HTR-8/SVneo (cell line): Measurements from ENCODE around the gene VPS13A.
"Not testable (repeated sequence)": the region's sequence is repeated elsewhere in the genome, so short reads cannot be mapped to it uniquely, and the experiment has no call there.

Experiments
- DNase-seq: peaks from one replicate; pipeline ENCODE4 v3.0.0; 2011; ENCODE audit warnings: low spot score, mixed read lengths; ENCODE audit not compliant: insufficient read length
- FAIRE-seq: peaks from 2 replicates; lab custom pipeline; 2011; peaks lifted over from hg19 to GRCh38; lab: Jason Lieb, UNC

The VPS13A gene

DNA sequence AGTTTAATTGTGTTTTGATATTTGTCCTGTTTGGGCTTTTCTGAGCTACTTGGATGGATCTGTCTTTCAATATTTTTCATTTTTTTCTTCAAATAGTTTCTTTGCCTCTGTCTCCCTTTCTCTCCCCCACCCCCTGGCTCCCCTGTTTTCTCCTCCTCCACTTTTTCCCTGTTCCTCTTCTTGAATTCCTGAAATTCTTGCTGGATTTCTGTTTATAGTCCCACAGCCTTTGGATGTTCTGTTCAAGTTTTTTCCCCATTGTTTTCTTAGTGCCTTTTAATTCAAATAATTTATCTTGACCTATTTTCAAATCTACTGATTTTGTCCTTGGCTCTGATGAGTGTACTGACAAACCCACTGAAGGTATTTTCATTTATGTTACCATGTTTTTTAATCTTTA, 113.0 kb downstream of the VPS13A start:
- DNase-seq (no peak), FAIRE-seq (no peak)

DNA sequence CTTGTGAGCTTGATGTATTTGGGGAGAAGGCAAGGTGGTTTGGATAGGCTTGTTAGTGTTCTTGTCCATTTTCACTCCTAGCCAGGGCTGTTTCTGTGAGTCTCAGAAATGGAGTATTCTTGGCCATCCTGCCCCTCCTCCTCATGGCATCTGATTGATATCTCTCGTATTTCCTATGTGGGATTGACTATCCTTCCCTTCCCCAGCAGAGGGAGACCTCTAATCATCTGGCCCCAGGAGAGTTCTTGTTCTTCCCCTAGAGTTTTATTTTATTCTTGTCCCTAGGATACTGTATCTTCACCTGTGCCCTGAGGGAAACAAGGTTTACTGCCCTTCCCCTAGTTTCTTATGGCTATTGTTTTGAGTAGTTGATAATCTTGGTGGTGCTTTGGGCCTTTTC, 114.4 kb downstream of the VPS13A start:
- FAIRE-seq, result peak; percentile 40
- peak; percentile 51 for DNase-seq

- FAIRE-seq (no peak), DNase-seq (no peak)
Measured at GRCh38 chr9:77293949-77294348, 116.6 kb downstream of the VPS13A start.

DNA sequence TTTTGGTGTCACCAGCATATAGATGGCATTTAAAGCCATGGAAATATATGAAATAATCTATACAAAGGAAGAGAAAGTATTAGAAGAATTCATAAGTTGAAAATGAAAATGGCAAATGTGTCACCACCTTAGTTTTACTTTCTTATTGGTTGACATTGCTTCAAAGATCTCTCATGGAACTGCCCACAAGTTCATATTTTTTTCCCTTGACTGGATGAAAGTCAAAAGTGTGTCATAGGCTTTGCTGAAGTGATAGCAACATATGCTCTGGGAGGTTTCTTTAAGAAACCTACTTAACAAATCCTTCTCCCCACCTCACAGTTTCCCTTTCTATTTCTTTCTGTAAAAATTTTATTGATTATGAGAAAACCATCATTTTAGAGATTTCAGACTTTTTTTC, 127.2 kb downstream of the VPS13A start:
- FAIRE-seq, result no peak
- DNase-seq, result no peak

GRCh38 chr9:77305622-77306400, 128.5 kb downstream of the VPS13A start:
- FAIRE-seq, result no peak

GRCh38 chr9:77307166-77307565, 129.8 kb downstream of the VPS13A start:
- no peak for FAIRE-seq

More at GRCh38 chr9:77305622-77306400, 128.5 kb downstream of the VPS13A start:
- no peak for DNase-seq

GRCh38 chr9:77316058-77316457, 138.7 kb downstream of the VPS13A start:
- DNase-seq (no peak), FAIRE-seq (no peak)

More at GRCh38 chr9:77307166-77307565, 129.8 kb downstream of the VPS13A start:
- no peak for DNase-seq

DNA sequence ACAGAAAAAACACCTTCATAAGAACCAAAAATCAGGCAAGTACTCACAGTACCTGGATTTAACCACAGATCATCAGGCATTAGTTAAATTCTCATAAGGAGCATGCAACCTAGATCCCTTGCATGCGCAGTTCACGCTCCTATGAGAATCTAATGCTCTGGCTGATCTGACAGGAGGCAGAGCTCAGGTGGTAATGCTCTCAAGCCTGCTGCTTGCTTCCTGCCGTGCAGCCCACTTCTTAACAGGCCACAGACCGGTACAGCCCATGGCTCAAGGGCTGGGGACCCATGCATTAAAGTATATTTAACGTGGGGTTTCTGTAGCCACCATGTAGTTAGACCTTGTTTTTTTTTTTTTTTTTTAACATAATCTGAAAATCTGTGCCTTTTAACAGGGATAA, 147.7 kb downstream of the VPS13A start:
- FAIRE-seq (no peak), DNase-seq (no peak)

DNA sequence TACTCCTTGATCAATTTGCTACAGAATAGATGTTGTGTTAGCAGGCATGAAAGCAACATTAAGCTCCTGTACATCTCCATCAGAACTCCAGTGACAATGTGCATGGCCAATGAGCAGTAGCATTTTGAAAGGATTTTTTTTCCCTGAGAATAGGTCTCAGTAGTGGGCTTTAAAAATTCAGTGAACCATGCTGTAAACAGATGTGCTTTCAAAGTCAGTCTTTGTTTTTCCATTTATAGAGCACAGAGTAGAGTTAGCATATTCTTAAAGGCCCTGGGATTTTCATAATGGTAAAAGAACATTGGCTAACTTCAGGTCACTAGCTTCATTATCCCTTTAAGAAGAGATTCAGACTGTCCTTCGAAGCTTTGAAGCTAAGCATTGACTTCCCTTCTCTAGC, 150.8 kb downstream of the VPS13A start:
- DNase-seq, result no peak
- FAIRE-seq, result no peak

GRCh38 chr9:77370064-77370463, 192.7 kb downstream of the VPS13A start:
- DNase-seq (no peak), FAIRE-seq (no peak)

DNA sequence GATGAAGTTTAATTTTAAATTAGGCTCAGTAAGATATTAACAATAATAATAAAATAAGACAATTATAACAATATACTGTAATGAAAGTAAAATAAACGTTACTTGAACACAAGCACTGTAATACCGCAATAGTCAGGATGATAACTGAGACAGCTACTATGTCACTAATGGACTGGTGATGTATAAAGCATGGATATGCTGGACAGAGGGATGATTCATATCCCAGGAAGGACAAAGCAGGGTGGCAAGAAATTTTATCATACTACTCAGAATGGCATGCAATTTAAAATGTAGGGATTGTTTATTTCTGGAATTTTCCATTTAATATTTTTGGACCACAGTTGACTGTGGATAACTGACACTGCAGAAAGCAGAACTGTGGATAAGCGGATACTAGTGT, 196.9 kb downstream of the VPS13A start:
- FAIRE-seq, result no peak
- DNase-seq, result no peak

GRCh38 chr9:77375956-77376532, 198.7 kb downstream of the VPS13A start:
- DNase-seq (no peak), FAIRE-seq (no peak)

GRCh38 chr9:77384406-77384805, 207.1 kb downstream of the VPS13A start:
- peak; percentile 2 for DNase-seq
- no peak for FAIRE-seq

DNA sequence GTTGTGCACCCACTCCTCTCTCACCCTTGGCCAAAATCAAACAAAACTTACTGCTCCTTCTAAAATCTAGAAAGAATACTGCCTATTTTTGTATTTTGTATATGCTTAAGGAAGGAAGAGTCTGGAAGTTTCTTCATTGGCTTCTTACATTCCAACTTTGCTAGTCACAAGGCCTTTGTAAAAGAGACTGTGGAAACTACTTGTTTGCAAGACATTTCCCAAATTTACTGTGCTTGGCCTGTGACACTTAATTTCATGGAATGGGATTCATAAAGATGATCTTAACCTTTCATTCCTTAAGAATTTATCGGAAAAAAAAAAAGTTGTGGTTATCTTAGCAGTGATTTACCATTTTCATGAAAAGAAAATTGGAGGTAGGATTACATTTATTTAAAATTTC, 208.9 kb downstream of the VPS13A start:
- DNase-seq, result no peak
- no peak for FAIRE-seq

DNA sequence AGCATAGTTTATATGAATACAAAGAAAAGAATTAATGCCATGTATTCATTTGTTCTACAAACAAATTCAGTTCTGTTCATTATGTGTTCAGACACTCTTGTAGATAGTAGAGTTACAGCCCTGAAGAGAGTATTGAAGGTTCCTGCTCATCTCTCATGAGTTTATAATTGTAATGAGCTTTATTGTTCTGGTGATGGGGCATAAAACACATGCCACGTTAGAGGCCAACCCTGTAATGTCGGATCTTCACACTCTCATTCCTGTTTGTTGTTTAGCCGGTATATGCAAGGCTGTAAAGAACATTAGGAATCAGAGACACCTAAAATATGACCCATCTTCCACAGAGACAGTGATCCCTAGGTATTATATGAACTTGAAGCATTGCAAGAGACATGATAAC, 214.5 kb downstream of the VPS13A start:
- no peak for FAIRE-seq
- DNase-seq, result no peak

GRCh38 chr9:77392328-77392727, 215.0 kb downstream of the VPS13A start:
- no peak for DNase-seq
- FAIRE-seq, result no peak

GRCh38 chr9:77398581-77398980, 221.2 kb downstream of the VPS13A start:
- DNase-seq, FAIRE-seq: not testable (repeated sequence)

GRCh38 chr9:77399964-77400363, 222.6 kb downstream of the VPS13A start:
- DNase-seq (no peak), FAIRE-seq (no peak)

- DNase-seq, result no peak
- no peak for FAIRE-seq
Measured at GRCh38 chr9:77402286-77402685, 225.0 kb downstream of the VPS13A start.

DNA sequence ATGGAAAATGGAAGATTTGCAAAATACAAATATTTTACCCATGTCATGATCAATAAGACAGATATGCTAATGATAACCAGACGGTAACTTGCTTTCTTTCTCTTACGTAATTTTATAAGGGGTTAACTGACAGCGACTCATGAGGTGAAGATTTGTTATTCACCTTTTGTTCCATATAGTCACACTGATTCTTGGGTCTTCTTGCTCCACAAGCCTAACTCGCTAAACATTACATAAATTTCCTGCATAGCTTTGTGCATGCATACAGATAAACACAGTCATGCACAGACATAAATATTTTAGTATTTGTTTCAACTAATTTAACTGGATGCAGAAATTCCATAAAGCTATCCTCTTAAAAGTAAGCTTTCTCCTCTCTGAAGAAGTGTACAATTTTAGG, 225.9 kb downstream of the VPS13A start:
- DNase-seq (no peak), FAIRE-seq (no peak)

DNA sequence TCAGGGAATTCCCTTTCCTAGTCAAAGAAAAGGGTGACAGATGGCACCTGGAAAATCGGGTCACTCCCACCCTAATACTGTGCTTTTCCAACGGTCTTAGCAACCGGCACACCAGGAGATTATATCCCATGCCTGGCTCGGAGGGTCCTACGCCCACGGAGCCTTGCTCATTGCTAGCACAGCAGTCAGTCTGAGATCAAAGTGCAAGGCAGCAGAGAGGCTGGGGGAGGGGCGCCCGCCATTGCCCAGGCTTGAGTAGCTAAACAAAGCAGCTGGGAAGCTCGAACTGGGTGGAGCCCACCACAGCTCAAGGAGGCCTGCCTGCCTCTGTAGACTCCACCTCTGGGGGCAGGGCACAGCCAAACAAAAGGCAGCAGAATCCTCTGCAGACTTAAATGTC, 231.2 kb downstream of the VPS13A start:
- not testable (repeated sequence) for DNase-seq, FAIRE-seq

DNA sequence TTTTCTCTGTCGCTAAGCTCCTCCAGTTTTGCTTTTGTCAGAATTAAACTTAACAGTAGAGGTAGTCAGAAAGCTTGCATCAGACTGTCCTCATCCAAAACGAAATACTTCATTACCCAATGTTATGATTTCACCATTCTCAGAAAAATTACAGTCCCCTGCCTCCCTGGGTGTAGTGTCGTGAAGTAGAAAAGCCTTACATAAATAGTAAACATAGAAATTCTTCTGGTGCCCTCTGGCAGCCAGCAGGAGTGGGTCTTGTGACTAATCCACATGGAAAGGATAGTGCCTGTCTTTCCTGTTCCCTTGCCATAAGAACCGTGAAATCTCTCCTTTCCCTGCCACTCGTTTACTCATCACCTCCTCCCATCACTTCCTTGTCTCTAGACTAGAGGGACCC, 240.2 kb downstream of the VPS13A start:
- no peak for FAIRE-seq
- no peak for DNase-seq
